Measurements from ENCODE around the gene PPP1R14D.

PPP1R14D gene

GRCh38 chr15:40831861-40832260 lies 3.4 kb upstream of the PPP1R14D start:
- no peak for TF ChIP-seq POLR2A (IDR thresholded peaks at IDR 0.05; ENCODE audit: low read depth, low read length)
- no peak for TF ChIP-seq TAF1 (IDR thresholded peaks at IDR 0.05; ENCODE audit: borderline replicate concordance, low read depth, low read length)
- no peak for TF ChIP-seq POLR2AphosphoS5 (IDR thresholded peaks at IDR 0.05; ENCODE audit: low read depth, low read length)
- FAIRE-seq (no peak), DNase-seq (ENCODE audit: insufficient read length) (no peak)

GRCh38 chr15:40830884-40831283 lies 2.4 kb upstream of the PPP1R14D start:
- no peak for DNase-seq (ENCODE audit: insufficient read length)
- no peak for FAIRE-seq

GRCh38 chr15:40829115-40829514 lies 607 bp upstream of the PPP1R14D start:
- FAIRE-seq (no peak), DNase-seq (ENCODE audit: insufficient read length) (no peak)
- TF ChIP-seq POLR2A (IDR thresholded peaks at IDR 0.05; ENCODE audit: low read depth, low read length) (no peak), TAF1 (IDR thresholded peaks at IDR 0.05; ENCODE audit: borderline replicate concordance, low read depth, low read length) (no peak), POLR2AphosphoS5 (IDR thresholded peaks at IDR 0.05; ENCODE audit: low read depth, low read length) (no peak)

More at GRCh38 chr15:40830884-40831283, 2.4 kb upstream of the PPP1R14D start:
- no peak for TF ChIP-seq POLR2A (IDR thresholded peaks at IDR 0.05; ENCODE audit: low read depth, low read length)
- no peak for TF ChIP-seq POLR2AphosphoS5 (IDR thresholded peaks at IDR 0.05; ENCODE audit: low read depth, low read length)
- no peak for TF ChIP-seq TAF1 (IDR thresholded peaks at IDR 0.05; ENCODE audit: borderline replicate concordance, low read depth, low read length)

- FAIRE-seq (no peak), DNase-seq (ENCODE audit: insufficient read length) (no peak)
- TF ChIP-seq POLR2A (IDR thresholded peaks at IDR 0.05; ENCODE audit: low read depth, low read length): no peak
- TF ChIP-seq POLR2AphosphoS5 (IDR thresholded peaks at IDR 0.05; ENCODE audit: low read depth, low read length): no peak
- no peak for TF ChIP-seq TAF1 (IDR thresholded peaks at IDR 0.05; ENCODE audit: borderline replicate concordance, low read depth, low read length)
Measured at GRCh38 chr15:40826423-40827075, 2.0 kb downstream of the PPP1R14D start.

GRCh38 chr15:40825661-40826422 lies 2.7 kb downstream of the PPP1R14D start:
- DNase-seq (ENCODE audit: insufficient read length) (no peak), FAIRE-seq (no peak)
- TF ChIP-seq POLR2A (IDR thresholded peaks at IDR 0.05; ENCODE audit: low read depth, low read length): no peak
- no peak for TF ChIP-seq POLR2AphosphoS5 (IDR thresholded peaks at IDR 0.05; ENCODE audit: low read depth, low read length)
- TF ChIP-seq TAF1 (IDR thresholded peaks at IDR 0.05; ENCODE audit: borderline replicate concordance, low read depth, low read length): no peak

GRCh38 chr15:40823572-40824343 lies 4.8 kb downstream of the PPP1R14D start:
- no peak for DNase-seq (ENCODE audit: insufficient read length)
- no peak for FAIRE-seq
- TF ChIP-seq POLR2A (IDR thresholded peaks at IDR 0.05; ENCODE audit: low read depth, low read length) (no peak), TAF1 (IDR thresholded peaks at IDR 0.05; ENCODE audit: borderline replicate concordance, low read depth, low read length) (no peak), POLR2AphosphoS5 (IDR thresholded peaks at IDR 0.05; ENCODE audit: low read depth, low read length) (no peak)

- DNase-seq (ENCODE audit: insufficient read length) (no peak), FAIRE-seq (no peak)
- no peak for TF ChIP-seq POLR2A (IDR thresholded peaks at IDR 0.05; ENCODE audit: low read depth, low read length)
- no peak for TF ChIP-seq POLR2AphosphoS5 (IDR thresholded peaks at IDR 0.05; ENCODE audit: low read depth, low read length)
- no peak for TF ChIP-seq TAF1 (IDR thresholded peaks at IDR 0.05; ENCODE audit: borderline replicate concordance, low read depth, low read length)
Measured at GRCh38 chr15:40821195-40821594, 7.3 kb downstream of the PPP1R14D start.

GRCh38 chr15:40819048-40819447 lies 9.5 kb downstream of the PPP1R14D start:
- DNase-seq (ENCODE audit: insufficient read length) (no peak), FAIRE-seq (no peak)
- TF ChIP-seq POLR2A (IDR thresholded peaks at IDR 0.05; ENCODE audit: low read depth, low read length) (no peak), POLR2AphosphoS5 (IDR thresholded peaks at IDR 0.05; ENCODE audit: low read depth, low read length) (no peak), TAF1 (IDR thresholded peaks at IDR 0.05; ENCODE audit: borderline replicate concordance, low read depth, low read length) (no peak)

GRCh38 chr15:40815042-40815698 lies 13.3 kb downstream of the PPP1R14D start:
- TF ChIP-seq TAF1 (IDR thresholded peaks at IDR 0.05; ENCODE audit: borderline replicate concordance, low read depth, low read length): no peak
- no peak for TF ChIP-seq POLR2AphosphoS5 (IDR thresholded peaks at IDR 0.05; ENCODE audit: low read depth, low read length)
- TF ChIP-seq POLR2A (IDR thresholded peaks at IDR 0.05; ENCODE audit: low read depth, low read length): no peak
- no peak for FAIRE-seq
- no peak for DNase-seq (ENCODE audit: insufficient read length)

- FAIRE-seq: no peak
- no peak for DNase-seq (ENCODE audit: insufficient read length)
Measured at GRCh38 chr15:40812721-40813425, 15.6 kb downstream of the PPP1R14D start.

More at GRCh38 chr15:40812721-40813425, 15.6 kb downstream of the PPP1R14D start:
- TF ChIP-seq TAF1 (IDR thresholded peaks at IDR 0.05; ENCODE audit: borderline replicate concordance, low read depth, low read length): no peak
- no peak for TF ChIP-seq POLR2A (IDR thresholded peaks at IDR 0.05; ENCODE audit: low read depth, low read length)
- TF ChIP-seq POLR2AphosphoS5 (IDR thresholded peaks at IDR 0.05; ENCODE audit: low read depth, low read length): no peak

Data from GM12892 (cell line).